GM11168 (cell line): ENCODE measurements around the gene TMEM255B.

Experiments
- in situ Hi-C: fragments of 300-500 bp; cut with MboI; formaldehyde crosslinking; loops from one replicate; pipeline ENCODE4 v1.12.0; 2022; ENCODE audit warnings: low sequenced_read_pairs; ENCODE audit not compliant: unreplicated experiment

The TMEM255B gene

GRCh38 chr13:113763961-113764792, 5.2 kb downstream of the TMEM255B start:
- in situ Hi-C loops = no loop called here

- in situ Hi-C loops = no loop called here
Observed at GRCh38 chr13:113764793-113765563, 6.0 kb downstream of the TMEM255B start.

- in situ Hi-C loops = no loop called here
Observed at GRCh38 chr13:113765564-113765910, 6.5 kb downstream of the TMEM255B start.

GRCh38 chr13:113766035-113766800, 7.2 kb downstream of the TMEM255B start:
- in situ Hi-C loops = no loop called here

GRCh38 chr13:113767366-113767765, 8.3 kb downstream of the TMEM255B start:
- in situ Hi-C loops = no loop called here

- in situ Hi-C loops = no loop called here
Observed at GRCh38 chr13:113768018-113768905, 9.2 kb downstream of the TMEM255B start.

- in situ Hi-C loops = no loop called here
Observed at GRCh38 chr13:113769106-113769505, 10.1 kb downstream of the TMEM255B start.

- in situ Hi-C loops = no loop called here
Observed at GRCh38 chr13:113769881-113770280, 10.9 kb downstream of the TMEM255B start.

GRCh38 chr13:113770441-113770840, 11.4 kb downstream of the TMEM255B start:
- in situ Hi-C loops = no loop called here

- in situ Hi-C loops = no loop called here
Observed at GRCh38 chr13:113770937-113771336, 11.9 kb downstream of the TMEM255B start.

GRCh38 chr13:113771709-113772331, 12.8 kb downstream of the TMEM255B start:
- in situ Hi-C loops = no loop called here

GRCh38 chr13:113774177-113775107, 15.4 kb downstream of the TMEM255B start:
- in situ Hi-C loops = no loop called here

GRCh38 chr13:113775451-113776145, 16.6 kb downstream of the TMEM255B start:
- in situ Hi-C loops = no loop called here

GRCh38 chr13:113776231-113777125, 17.5 kb downstream of the TMEM255B start:
- in situ Hi-C loops = no loop called here

- in situ Hi-C loops = no loop called here
Observed at GRCh38 chr13:113777311-113778260, 18.6 kb downstream of the TMEM255B start.

- in situ Hi-C loops = no loop called here
Observed at GRCh38 chr13:113781571-113781970, 22.5 kb downstream of the TMEM255B start.
